HG03439 (cell line): Measurements from ENCODE around the gene TMEM164.
"Not testable (repeated sequence)": the region's sequence is repeated elsewhere in the genome, so short reads cannot be mapped to it uniquely, and the experiment has no call there.

Source experiments
- ATAC-seq: cut with Tn5 transposase; IDR thresholded peaks from one replicate; pipeline ENCODE4 v1.9.1; 2021; ENCODE audit warnings: mild to moderate bottlenecking, moderate library complexity; ENCODE audit not compliant: unreplicated experiment

Gene TMEM164

DNA sequence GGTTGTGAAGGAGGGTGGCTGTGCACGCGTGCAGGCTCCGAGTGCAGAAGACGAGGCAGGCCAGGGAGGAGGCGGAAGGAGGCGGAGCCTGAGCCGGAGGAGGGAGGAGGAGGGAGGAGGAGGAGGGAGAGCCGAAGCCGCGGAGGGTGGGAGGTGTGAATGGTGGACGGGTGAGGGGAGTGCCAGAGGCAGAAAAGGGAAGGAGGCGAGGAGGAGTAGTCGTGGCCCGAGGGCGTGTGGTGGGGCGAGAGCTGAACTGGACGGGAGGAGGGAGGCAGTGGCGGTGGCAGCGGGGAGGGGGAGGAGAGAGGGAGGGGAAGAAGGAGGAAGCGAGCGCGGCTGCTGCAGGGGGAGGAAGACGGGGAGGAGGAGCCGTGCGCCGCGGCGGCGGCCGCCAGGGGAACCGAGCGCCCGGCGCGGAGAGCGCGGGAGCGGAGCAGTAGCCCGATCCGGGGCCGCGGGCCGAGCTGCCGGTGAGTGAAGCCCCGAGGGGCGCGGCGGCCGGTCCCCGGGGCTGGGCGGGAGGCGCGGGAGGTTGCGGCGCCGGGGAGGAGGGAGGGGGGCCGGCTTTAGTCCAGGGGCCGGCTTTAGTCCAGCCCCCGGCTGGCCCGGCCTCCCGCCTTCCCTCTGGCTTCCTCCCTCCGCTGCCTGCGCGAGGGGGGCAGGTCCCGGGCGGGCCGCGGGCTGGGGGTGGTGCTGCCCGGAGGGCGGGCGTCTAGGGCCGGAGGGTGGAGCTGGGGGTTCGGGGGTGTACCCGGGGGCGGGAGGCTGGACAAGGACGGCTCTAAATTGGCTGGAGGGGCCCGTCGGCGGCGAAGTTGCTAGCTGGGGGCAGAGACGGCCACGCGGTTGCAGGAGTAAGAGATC lies at the start of gene TMEM164:
TSS of gene TMEM164 (plus strand) at position 815 of the 867 bp plus-strand sequence. CDS start 661 bp downstream, outside the sequence.
- ATAC-seq, result peak; percentile 87

GRCh38 chrX:109954333-109954732 lies 48.6 kb upstream of the TMEM164 start:
- no peak for ATAC-seq

DNA sequence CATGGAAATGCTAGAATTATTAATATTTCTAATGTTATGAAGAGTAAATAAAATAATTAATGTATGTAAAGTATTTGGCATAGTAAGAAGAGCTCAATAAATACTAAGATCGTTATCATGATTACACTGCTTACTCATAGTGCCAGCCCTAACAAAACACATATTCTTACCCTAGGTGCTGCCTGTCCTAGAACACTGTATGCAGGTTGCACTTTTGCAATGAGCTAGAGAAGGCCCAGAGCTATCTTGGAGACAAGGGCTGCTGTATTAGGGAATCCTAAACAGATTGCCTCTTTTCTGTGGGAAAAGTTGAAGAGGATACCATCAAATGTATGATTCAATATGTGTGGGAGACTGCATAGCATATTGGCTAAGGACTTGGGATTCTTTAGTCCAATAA lies 48.0 kb upstream of the TMEM164 start:
- no peak for ATAC-seq

GRCh38 chrX:109958266-109958665 lies 44.6 kb upstream of the TMEM164 start:
- no peak for ATAC-seq

- no peak for ATAC-seq
Observed at GRCh38 chrX:109959356-109959871, 43.5 kb upstream of the TMEM164 start.

GRCh38 chrX:109964390-109964789 lies 38.5 kb upstream of the TMEM164 start:
- no peak for ATAC-seq

DNA sequence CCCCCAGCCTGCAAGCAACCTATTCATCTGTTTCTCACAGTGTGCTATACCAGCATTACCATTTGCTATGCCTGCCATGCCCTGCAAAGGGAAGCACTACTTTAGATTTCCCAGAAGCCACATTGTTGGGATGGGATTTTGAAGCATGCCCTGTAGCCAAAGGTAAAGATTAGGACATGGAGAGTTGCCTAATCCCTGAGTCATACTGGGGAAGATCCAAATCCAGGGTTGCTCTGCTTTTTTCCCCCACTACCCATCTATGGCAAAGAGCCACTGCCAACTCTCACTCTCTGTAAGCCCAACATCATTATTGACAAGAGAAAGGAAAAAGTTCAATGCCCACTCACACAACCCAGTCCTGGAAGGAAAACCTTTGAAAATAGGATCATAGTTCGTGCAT lies 36.7 kb upstream of the TMEM164 start:
- ATAC-seq, result no peak

DNA sequence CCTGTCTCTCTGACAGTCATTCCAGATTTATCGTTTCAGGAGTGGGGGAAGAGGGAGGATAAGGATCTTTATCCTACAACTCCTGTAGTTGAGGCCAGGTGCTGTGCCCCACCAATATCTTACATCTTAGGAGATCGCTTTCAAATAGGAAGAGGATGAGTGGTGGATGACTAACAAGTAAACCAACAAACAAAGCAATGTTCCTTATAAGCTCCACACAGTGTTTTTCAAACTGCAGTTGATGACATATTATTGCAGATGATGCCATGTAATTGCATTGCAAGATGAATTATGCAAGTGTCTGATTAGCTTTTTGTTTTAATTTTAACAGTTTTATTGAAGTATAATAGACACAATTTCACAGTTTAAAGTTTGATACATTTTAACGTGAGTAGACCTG lies 35.8 kb upstream of the TMEM164 start:
- ATAC-seq, result no peak

DNA sequence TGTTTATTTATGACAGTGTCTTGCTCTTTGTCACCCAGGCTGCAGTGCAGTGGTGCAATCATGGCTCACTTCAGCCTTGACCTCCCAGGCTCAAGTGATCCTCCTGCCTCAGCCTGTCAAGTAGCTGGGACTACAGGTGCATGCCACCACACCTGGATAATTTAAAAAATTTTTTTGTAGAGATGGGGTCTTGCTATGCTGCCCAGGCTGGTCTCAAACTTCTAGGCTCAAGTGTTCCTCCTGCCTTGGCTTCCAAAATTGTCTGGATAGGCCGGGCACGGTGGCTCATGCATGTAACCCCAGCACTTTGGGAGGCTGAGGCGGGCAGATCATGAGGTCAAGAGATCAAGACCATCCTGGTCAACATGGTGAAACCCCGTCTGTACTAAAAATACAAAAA lies 32.1 kb upstream of the TMEM164 start:
- not testable (repeated sequence) for ATAC-seq

DNA sequence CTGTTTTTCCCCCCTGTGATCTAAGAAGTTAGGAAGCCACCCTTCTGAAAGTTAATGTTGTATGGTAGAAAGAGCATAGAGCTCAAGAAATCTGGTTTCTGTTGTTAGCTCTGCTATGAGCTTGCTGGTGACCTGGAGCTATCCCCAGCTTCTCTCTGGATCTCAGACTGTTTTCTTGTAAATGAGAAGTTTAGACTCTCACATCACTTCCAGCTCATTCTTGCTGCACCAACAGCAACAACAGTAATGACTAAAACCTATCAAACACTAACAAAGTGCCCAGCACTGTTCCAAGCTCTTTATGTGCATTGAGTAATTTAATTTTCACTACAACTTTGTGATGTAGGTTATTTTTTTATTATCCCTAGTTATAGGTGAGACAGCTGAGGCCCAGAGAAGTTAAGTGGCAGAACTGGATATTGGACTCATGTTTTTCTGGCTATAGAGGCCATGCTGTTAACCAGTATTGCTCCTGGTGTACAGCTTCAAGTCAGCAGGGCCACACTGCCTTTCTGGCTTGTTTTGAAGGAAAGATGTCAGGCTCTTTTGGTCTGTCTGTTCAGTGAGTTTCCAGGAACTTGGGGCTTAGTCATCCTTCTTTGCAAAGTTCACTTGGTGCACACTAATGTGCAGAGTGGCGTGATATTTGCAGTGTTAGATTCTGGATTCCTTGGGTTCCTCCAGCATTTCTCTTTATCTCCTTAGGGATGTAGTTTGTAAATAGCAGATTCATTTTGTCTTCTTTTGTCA lies 27.8 kb upstream of the TMEM164 start:
- ATAC-seq, result no peak

DNA sequence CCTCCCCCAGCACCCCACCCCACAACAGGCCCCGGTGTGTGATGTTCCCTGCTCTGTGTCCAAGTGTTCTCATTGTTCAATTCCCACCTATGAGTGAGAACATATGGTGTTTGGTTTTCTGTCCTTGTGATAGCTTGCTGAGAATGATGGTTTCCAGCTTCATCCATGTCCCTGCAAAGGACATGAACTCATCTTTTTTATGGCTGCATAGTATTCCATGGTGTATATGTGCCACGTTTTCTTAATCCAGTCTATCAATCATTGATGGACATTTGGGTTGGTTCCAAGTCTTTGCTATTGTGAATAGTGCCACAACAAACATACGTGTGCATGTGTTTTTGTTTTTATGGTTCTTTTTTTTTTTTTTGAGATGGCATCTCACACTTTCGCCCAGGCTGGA lies 17.7 kb upstream of the TMEM164 start:
- ATAC-seq, result not testable (repeated sequence)

GRCh38 chrX:109987884-109988283 lies 15.0 kb upstream of the TMEM164 start:
- ATAC-seq, result no peak

DNA sequence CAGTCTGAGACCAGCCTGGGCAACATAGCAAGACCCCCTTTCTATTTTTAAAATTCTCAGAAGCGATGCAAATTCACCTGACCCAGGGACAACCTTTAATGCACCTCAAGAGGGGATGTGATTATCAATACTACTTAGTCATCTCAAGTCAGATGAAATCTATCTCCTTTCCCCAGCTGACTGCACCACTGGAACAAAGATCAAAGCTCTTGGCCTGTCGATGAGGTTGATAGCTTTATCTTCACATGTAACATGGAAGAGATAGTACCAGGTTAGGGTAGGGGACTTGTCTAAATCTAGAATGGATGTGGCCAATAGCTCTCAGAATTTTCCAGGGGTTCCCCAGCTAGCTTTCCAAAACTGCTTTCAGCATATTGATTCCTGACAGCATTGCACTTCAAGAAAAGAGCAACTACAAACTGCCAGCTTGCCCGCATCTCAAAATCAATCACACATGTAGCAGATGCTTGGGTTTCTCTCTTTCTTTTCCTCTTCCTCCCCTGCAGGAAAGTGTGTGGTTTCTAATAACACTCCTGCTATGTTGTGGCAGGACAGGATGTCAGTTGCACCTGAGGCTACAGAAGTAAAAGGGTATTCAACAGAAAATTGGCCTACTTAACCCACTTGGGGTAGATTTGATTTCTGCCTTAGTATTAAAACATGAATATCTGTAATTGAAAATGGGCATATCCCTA lies 12.2 kb upstream of the TMEM164 start:
- no peak for ATAC-seq

DNA sequence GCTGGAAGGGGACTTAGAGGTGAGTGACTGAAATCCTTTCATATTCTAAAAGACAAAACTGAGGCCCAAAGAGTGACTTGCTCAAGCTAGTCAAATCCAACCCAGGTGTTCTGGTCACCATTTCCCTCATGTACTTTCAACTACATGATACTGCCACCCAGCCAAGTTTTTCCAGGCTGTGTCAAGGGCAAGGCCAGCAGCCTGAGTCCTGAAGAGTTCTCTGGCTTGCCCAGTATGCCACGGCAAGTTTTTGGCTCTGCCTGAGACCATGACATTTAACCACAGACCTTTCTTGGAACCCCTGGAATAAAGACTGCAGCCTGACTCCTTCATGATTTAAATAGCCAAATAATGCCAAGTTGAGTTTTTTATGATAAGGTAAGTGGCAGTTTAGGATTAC lies 10.7 kb upstream of the TMEM164 start:
- ATAC-seq, result no peak

GRCh38 chrX:109995155-109995554 lies 7.8 kb upstream of the TMEM164 start:
- ATAC-seq, result no peak

DNA sequence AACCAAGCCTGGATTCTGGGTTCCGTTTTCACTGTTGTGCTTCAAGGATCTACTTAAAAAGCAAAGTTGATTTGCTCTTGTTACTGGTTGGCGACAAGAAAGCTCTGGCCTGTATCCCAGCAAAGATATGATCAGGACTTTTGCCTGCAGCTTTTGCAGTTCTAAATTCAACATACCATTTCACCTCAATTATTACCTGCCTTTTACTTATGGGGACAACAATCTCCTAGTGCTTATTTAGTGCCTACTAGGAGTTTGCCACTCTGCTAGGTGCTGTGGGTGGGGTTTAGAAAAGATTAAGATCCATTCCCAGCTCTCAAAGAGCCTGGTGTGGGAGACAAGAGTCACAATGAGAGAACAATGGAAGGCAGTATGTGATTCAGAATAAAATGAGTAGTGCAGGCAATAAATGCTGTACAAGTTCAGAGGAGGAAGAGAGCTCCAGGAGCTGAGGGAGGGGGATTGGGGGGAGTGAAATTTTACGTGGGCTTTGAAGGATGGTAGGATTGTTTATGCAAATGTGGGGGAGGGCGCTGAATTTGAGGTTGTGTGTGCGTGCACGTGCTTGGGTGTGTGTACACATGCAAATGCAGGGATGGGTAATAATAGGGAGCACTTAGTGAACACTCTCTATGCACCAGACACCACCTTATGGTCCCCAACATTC lies 5.0 kb upstream of the TMEM164 start:
- no peak for ATAC-seq

DNA sequence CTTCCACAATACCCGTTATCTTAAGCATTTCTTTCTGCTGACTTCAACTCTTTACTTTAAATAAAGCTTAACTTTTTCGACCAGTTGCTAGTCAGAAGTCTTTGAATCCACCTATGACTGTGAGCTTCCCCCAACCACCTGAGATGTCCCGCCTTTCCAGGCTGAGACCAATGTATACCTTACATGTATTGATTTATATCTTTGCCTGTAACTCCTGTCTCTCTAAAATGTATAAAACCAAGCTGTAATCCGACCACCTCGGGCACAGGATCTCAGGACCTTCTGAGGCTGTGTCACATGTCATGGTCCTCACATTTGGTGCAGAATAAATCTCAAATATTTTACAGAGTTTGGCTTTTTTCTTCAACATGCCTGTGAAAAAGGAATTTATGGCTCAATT lies 2.9 kb upstream of the TMEM164 start:
- ATAC-seq, result no peak

DNA sequence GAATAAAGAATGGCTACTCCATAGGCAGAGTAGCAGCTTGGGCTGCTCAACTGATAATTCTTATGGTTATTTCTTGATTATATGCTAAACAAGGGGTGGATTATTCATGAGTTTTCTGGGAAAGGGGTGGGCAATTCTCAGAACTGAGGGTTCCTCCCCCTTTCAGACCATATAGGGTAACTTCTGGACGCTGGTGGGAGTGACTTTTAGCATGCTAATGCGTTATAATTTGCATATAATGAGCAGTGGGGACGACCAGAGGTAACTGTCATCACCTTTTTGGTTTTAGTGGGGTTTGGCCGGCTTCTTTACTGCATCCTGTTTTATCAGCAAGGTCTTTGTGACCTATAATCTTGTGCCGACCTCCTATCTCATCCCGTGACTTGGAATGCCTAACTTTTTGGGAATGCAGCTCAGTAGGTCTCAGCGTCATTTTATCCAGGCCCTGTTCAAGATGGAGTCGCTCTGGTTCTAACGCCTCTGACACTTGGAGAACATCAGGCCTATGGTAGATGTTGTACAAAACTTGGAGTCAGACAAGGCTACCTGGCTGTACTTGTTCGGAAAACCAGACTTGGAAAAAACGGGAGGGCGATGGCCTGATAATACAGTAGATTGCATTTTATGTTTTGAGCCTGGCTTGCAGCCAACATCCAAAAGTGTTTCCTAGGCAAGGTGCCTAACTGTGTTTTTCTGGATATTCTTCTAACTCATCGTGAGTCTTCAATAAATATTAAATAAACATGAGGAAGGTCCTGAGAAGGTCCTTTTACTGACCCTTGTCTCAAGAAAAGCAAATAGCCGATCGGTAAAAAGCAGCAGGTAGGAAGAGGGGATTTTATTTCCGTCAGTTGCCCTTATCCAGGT lies 1.8 kb upstream of the TMEM164 start:
- no peak for ATAC-seq

DNA sequence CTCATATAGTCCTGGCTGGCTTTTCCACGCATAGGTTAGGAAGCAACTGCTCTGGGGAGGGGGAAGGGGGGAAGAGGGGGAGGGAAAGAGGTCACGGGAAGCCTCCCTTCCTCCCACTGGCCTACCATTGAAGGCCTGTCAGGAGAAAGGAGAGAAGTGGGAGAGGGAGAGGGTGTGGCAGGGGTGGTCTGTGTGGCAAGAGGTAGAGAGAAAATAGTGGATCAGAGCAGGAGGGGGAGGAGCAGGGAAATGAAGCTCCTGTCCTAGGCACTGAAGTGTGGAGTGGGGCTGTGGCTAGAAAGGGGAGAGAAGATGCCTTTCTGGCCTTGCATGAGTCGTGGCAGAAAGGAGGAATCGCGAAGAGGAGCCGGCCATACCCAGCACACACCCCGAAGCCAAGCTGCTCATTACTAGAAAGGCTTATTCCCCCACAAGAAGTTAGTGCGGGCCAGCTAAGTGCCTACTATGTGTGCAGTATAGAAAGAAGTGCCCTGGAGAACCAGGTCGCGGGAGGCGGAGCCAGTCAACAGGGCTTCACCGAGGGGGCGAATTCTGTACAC lies 1.1 kb upstream of the TMEM164 start:
- no peak for ATAC-seq
